ENCODE data around the gene GAK. TPM values are rescaled to one million over a fixed set of nuclear protein-coding genes. Genes with fewer than 3 reads are reported as not detected.

The GAK gene
- polyA plus RNA-seq, 1 donor: 96.1 TPM

DNA sequence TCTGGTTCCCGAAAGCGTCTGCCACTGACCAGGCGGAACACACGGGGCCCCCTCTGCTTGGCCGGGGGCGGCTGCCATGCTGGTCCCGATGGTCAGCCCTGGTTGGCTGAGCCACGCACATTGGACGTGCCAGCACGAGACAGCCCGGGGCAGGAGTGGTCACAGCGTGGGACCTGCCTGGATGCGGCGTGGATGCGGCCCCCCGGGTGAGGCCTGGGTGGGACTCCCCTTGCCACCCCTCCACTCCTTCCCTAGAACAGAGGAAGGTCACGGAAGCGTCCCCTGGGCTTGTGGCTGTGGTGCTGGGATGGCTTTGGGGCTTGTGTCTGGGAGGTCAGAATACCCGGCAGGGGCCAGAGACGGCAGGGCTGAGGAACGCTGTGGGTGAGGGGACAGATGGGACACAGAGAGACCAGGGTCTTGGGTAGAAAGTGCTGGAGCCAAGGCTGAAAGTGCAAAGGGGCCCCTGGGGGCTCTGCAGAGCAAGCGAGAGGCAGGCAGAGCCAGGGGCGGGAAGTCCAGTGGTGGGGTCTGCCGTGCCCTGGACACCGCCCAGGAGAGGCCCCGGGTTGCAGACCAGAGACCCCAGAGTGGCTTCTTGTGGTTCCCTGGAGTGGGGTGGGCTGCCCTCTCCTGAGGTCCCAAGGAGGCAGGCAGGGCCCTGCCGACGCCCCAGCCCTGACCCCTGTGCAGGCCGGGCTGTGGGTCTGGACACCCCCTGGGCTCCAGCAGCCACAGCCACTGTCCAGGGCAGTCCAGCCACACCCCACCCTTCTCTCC is 97.6 kb downstream of the GAK start:
- Histone ChIP-seq H3K4me1 (ENCODE audit: control insufficient read depth, insufficient read depth, low read length) (no peaks in the 10 kb centered on the region), H3K27me3 (ENCODE audit: control insufficient read depth, insufficient read depth, low read length) (peaks cover 18% of the 10 kb centered on the region), H3K27ac (ENCODE audit: low read length) (no peak overlapping the region), H3K4me3 (ENCODE audit: low read length) (no peak overlapping the region), H3K9me3 (ENCODE audit: control insufficient read depth, low read depth, low read length) (peaks cover 38% of the 10 kb centered on the region), H3K36me3 (ENCODE audit: control insufficient read depth, insufficient read depth, low read length) (no peaks in the 10 kb centered on the region)
- WGBS (ENCODE audit: insufficient coverage, low lambda C conversion rate): no CpG with 5 or more reads among the region's 29 CpGs
- DNase-seq: no peak

DNA sequence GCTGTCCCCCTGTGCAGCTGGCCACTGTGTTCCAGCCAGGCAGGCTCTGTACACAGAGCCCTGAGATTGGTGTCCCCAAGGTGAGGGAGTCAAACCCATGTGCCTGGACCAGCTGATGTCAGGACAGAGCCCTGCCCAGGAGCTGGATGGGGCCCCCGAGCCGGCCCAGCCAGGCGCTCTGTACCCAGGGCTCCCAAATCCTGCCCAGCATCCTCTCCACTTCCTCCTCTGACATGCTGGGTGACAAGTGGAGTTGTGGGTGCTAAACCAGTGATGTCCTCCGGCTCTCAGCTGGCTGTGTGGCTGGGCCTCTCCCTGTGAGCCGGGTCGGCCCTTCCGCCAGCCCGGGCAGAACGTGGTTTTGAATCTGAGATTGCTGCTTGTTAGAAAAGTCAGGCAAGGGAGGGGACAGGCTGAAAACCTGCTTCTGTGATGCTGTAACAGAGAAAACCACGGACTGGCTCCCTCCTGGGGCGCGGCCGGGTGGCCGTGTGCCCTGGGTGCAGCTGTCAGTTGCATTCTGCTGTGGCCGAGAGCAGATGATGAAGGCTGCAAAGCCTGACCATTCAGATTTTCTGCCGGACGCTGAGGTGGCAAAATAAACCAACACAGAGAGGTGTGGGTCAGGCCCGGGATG is 98.3 kb downstream of the GAK start:
- WGBS (ENCODE audit: insufficient coverage, low lambda C conversion rate): no CpG with 5 or more reads among the region's 18 CpGs

DNA sequence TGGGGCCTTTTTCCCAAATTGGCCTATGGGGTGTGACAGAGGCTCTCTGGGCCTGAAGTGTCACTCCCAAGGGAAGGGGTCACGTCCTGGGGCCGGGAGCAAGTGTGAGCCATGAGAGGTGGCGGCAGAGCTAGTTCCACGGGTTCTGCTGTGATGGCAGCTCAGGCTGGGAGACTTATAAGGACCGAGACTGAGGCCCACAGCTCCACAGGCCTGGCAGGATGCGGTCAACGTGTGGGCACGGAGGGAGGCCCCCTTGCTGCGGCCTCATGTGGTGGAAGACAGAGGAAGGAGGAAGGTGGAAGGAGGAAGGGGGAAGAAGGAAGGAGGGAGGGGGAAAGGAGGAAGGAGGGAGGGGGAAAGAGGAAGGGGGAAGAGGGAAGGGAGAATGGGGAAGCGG is 99.0 kb downstream of the GAK start:
- no peaks in the 10 kb centered on the region for H3K4me1 ChIP-seq (ENCODE audit: control insufficient read depth, insufficient read depth, low read length)

More for the DNA sequence above, 98.3 kb downstream of the GAK start:
- Histone ChIP-seq H3K27ac (ENCODE audit: low read length) (no peak overlapping the region), H3K4me1 (ENCODE audit: control insufficient read depth, insufficient read depth, low read length) (no peaks in the 10 kb centered on the region), H3K4me3 (ENCODE audit: low read length) (no peak overlapping the region), H3K27me3 (ENCODE audit: control insufficient read depth, insufficient read depth, low read length) (peaks cover 25% of the 10 kb centered on the region), H3K36me3 (ENCODE audit: control insufficient read depth, insufficient read depth, low read length) (no peaks in the 10 kb centered on the region), H3K9me3 (ENCODE audit: control insufficient read depth, low read depth, low read length) (peaks cover 38% of the 10 kb centered on the region)
- DNase-seq: no peak

DNA sequence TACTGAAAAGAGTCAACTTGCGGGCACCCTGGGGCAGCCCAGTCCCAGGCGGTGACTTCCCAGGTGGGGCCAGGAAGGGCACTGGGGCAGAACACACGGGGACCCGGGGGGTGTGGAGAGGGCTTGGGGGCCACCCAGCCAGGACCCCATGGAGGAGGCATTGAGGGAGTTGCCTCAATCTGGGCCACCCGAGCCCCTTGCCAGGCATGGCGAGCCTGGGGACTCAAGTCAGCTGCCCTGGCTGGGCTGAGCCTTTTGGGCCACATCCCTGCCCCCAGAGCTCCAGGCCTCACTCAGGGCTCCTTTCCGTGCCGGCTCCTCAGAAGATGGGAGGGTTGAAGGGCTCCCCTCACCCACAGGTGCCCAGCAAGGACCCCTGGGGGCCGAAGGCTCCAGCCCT is 99.6 kb downstream of the GAK start:
- H3K4me3 ChIP-seq (ENCODE audit: low read length): no peak overlapping the region
- DNase-seq: no peak
- H3K9me3 ChIP-seq (ENCODE audit: control insufficient read depth, low read depth, low read length): peaks cover 31% of the 10 kb centered on the region
- no peak overlapping the region for H3K27ac ChIP-seq (ENCODE audit: low read length)
- WGBS (ENCODE audit: insufficient coverage, low lambda C conversion rate): no CpG with 5 or more reads among the region's 9 CpGs
- H3K27me3 ChIP-seq (ENCODE audit: control insufficient read depth, insufficient read depth, low read length): peaks cover 38% of the 10 kb centered on the region
- no peaks in the 10 kb centered on the region for H3K4me1 ChIP-seq (ENCODE audit: control insufficient read depth, insufficient read depth, low read length)
- no peaks in the 10 kb centered on the region for H3K36me3 ChIP-seq (ENCODE audit: control insufficient read depth, insufficient read depth, low read length)

More for the DNA sequence above, 99.0 kb downstream of the GAK start:
- DNase-seq: no peak
- Histone ChIP-seq H3K9me3 (ENCODE audit: control insufficient read depth, low read depth, low read length) (peaks cover 35% of the 10 kb centered on the region), H3K36me3 (ENCODE audit: control insufficient read depth, insufficient read depth, low read length) (no peaks in the 10 kb centered on the region), H3K27ac (ENCODE audit: low read length) (no peak overlapping the region), H3K27me3 (ENCODE audit: control insufficient read depth, insufficient read depth, low read length) (peaks cover 32% of the 10 kb centered on the region), H3K4me3 (ENCODE audit: low read length) (no peak overlapping the region)
- no CpG with 5 or more reads among the region's 10 CpGs for WGBS (ENCODE audit: insufficient coverage, low lambda C conversion rate)

DNA sequence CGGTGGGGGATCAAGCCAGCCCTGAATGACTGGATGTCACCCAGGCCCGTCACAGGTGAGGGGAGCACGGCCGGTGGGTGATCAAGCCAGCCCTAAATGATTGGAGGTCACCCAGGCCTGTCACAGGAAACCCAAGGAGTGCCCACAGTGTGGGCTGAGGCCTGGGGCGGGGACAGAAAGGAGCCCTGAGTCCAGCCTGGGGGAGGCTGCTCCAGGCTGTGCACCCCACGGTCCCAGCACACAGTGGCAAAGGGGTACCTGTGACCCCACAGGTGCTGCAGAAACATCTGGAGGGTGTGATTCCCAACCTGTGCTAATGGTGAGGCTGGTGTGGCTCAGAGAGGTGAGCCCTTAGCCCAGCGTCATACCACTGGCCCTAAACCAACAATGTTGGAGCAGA is 100.0 kb downstream of the GAK start:
- Histone ChIP-seq H3K36me3 (ENCODE audit: control insufficient read depth, insufficient read depth, low read length) (no peaks in the 10 kb centered on the region), H3K9me3 (ENCODE audit: control insufficient read depth, low read depth, low read length) (peaks cover 27% of the 10 kb centered on the region), H3K27ac (ENCODE audit: low read length) (no peak overlapping the region), H3K4me3 (ENCODE audit: low read length) (no peak overlapping the region), H3K4me1 (ENCODE audit: control insufficient read depth, insufficient read depth, low read length) (no peaks in the 10 kb centered on the region), H3K27me3 (ENCODE audit: control insufficient read depth, insufficient read depth, low read length) (peaks cover 42% of the 10 kb centered on the region)
- no CpG with 5 or more reads among the region's 7 CpGs for WGBS (ENCODE audit: insufficient coverage, low lambda C conversion rate)
- no peak for DNase-seq

DNA sequence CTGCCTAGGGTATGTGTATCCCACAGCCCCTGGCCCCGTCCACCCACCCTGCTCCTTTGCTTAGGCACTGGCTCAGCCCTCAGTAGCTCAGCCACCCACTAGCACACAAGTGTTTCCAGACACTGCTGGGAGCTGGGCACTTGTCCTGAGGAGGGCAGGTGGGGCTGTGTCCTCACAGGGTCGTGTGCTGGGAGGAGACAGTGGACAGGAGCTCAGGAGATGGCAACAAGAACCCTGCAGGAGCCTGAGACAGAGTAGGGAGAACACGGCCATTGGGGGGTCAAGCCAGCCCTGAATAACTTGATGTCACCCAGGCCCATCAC is 100.7 kb downstream of the GAK start:
- Histone ChIP-seq H3K36me3 (ENCODE audit: control insufficient read depth, insufficient read depth, low read length) (no peaks in the 10 kb centered on the region), H3K27ac (ENCODE audit: low read length) (no peak overlapping the region), H3K4me3 (ENCODE audit: low read length) (no peak overlapping the region), H3K27me3 (ENCODE audit: control insufficient read depth, insufficient read depth, low read length) (peaks cover 48% of the 10 kb centered on the region), H3K9me3 (ENCODE audit: control insufficient read depth, low read depth, low read length) (peaks cover 20% of the 10 kb centered on the region), H3K4me1 (ENCODE audit: control insufficient read depth, insufficient read depth, low read length) (no peaks in the 10 kb centered on the region)
- no CpG with 5 or more reads among the region's 3 CpGs for WGBS (ENCODE audit: insufficient coverage, low lambda C conversion rate)
- DNase-seq: no peak

DNA sequence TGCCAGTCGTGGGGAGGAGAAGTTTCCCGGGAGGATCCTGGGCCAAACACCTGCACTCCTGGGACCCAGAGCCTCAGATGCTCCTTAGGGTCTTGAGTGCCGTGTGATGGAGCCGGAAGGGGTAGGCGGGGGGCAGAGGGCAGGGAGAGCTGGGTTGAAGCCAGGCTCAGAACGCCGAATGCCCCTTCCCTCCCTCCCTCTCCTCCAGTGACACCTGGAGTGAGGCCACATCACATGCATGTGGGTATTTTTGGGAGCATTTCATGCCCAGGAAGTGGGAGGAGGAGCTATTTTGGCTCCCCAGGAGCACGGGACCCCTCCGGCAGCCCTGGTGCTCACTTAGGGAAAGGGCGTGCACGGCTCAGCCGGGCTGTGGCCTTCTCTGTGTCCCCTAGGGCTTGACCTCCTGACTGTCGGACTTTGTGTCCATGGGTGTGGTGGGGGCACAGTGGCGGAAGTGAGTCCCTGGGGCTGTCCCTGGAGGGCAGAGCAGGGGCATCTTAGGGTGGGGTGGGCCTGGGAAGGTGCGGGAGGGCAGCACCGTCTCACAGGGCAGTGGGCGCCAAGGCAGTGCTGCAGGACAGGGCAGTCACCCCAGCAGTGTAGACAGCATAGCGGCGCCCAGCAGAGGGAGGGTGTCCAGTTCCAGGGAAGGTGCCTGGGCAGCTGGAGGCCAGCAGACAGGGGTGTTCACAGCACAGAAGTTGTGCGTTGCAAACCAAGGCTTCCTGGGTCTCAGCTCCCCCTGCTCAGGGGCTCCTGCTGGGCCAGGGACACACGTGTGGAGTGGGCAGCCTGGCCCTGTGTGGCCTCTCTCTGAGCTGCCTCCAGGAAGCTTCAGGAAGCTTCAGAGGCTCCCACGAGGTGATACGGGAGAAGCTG is 101.3 kb downstream of the GAK start:
- Histone ChIP-seq H3K4me1 (ENCODE audit: control insufficient read depth, insufficient read depth, low read length) (no peaks in the 10 kb centered on the region), H3K4me3 (ENCODE audit: low read length) (no peak overlapping the region), H3K27me3 (ENCODE audit: control insufficient read depth, insufficient read depth, low read length) (peaks cover 48% of the 10 kb centered on the region), H3K9me3 (ENCODE audit: control insufficient read depth, low read depth, low read length) (peaks cover 14% of the 10 kb centered on the region), H3K27ac (ENCODE audit: low read length) (no peak overlapping the region), H3K36me3 (ENCODE audit: control insufficient read depth, insufficient read depth, low read length) (no peaks in the 10 kb centered on the region)
- no CpG with 5 or more reads among the region's 23 CpGs for WGBS (ENCODE audit: insufficient coverage, low lambda C conversion rate)
- DNase-seq: no peak

DNA sequence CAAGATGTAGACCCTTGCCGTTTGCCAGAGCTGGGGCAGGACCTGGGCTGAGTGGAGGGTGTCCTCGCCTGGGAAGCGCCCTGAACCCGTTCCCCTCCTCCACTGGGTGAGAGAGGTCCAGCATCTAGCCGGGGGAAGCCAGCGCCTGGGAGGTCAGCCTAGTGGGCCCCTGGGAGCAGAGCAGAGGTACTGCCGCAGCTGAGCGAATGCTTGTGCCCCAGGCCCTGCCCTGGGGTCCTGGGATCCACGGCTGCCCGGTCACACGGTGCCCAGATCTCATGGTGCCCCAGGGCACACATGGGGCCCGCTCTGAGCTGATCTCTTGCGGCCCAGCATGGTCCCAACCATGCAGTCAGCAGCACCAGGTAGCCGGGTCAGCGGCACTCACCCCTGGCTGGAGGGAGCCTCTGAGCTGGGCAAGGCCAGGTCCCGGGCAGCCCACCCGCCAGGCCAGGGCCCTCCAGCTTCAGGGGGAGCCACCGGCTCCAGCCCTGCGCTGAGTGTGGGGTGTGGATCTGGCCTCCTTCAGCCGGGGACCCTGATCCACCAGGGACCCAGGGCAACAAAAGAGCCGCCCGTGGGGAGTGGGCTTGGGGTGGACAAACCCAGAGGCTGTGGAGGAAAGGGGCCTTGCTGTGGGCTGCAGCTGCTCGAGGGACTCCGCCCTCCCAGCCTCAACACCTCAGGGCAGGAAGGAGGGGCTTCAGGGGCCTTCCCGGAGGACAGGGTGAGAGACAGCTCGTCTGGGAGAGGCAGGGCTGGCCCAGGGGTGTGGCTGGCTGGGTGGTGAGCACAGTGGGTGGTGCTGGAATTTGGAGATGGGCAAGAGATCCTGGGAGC is 102.1 kb downstream of the GAK start:
- H3K9me3 ChIP-seq (ENCODE audit: control insufficient read depth, low read depth, low read length): peaks cover 7% of the 10 kb centered on the region
- no peak for DNase-seq
- no CpG with 5 or more reads among the region's 26 CpGs for WGBS (ENCODE audit: insufficient coverage, low lambda C conversion rate)
- no peak overlapping the region for H3K27ac ChIP-seq (ENCODE audit: low read length)
- H3K4me1 ChIP-seq (ENCODE audit: control insufficient read depth, insufficient read depth, low read length): peaks cover 3% of the 10 kb centered on the region
- H3K27me3 ChIP-seq (ENCODE audit: control insufficient read depth, insufficient read depth, low read length): peaks cover 53% of the 10 kb centered on the region
- H3K4me3 ChIP-seq (ENCODE audit: low read length): no peak overlapping the region
- H3K36me3 ChIP-seq (ENCODE audit: control insufficient read depth, insufficient read depth, low read length): no peaks in the 10 kb centered on the region

DNA sequence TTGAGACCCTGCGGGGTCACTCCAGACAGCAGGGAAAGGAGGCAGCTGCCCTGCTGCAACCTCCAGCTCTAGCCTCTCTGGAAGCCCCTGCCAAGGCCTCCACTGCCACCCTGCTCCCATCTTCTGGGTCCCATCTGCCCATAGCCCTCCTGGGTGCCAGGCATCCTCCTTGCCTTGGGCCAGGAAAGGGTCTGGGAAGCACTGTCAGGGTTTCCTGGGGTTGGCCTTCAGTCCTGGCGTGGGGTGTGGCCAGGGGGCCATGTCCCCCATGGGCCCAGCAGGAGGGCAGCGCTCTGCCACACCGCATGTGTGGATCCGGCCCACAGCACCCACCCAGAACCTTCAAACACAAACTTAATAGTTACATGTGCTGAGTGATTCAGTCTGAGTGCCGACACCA is 102.8 kb downstream of the GAK start:
- Histone ChIP-seq H3K27ac (ENCODE audit: low read length) (no peak overlapping the region), H3K4me3 (ENCODE audit: low read length) (no peak overlapping the region), H3K27me3 (ENCODE audit: control insufficient read depth, insufficient read depth, low read length) (peaks cover 60% of the 10 kb centered on the region), H3K36me3 (ENCODE audit: control insufficient read depth, insufficient read depth, low read length) (no peaks in the 10 kb centered on the region), H3K9me3 (ENCODE audit: control insufficient read depth, low read depth, low read length) (peaks cover 7% of the 10 kb centered on the region), H3K4me1 (ENCODE audit: control insufficient read depth, insufficient read depth, low read length) (peaks cover 5% of the 10 kb centered on the region)
- WGBS (ENCODE audit: insufficient coverage, low lambda C conversion rate): no CpG with 5 or more reads among the region's 6 CpGs
- DNase-seq: no peak
